Measurements from ENCODE around the gene TMCO1. TPM values are rescaled to one million over a fixed set of nuclear protein-coding genes. Genes with fewer than 3 reads are reported as not detected.

TMCO1 gene
- total RNA-seq, 2 experiments from 2014 or later, result 73.2 to 76.7 TPM

DNA sequence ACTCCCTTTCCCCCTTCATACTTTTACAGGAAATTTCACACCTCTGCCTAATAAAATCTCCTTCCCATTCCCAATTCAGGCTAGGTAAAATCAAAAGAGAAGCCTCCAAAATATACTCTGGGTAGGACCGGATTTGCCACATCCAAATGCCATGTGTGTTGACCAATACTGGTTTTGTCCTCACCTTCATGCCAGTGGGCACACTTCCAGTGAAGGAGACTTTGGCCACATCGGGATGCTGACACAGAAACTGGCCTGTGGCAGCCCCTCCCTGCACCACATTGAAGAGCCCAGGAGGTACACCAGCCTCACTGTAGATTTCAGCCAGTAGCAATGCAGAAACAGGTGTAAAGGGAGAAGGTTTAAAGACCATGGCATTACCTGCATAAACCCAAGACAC is 88.4 kb downstream of the TMCO1 start:
- Mint-ChIP-seq H3K36me3 (peaks cover 57% of the 10 kb centered on the region), H3K4me1 (ENCODE audit: low read depth) (peaks cover 27% of the 10 kb centered on the region), H3K27me3 (no peaks in the 10 kb centered on the region), H3K4me3 (no peak overlapping the region), H3K9me3 (no peaks in the 10 kb centered on the region), H3K27ac (no peak overlapping the region)
- CTCF ChIA-PET, result interaction anchor here (1.6 kb wide), 1 partner anchor 17 kb away, joined by 5 read pairs; no protein-coding TSS in a partner anchor
- intact Hi-C loops (cut with micrococcal nuclease), result no loop called here
- no peak for DNase-seq
- POLR2A ChIA-PET, result no interaction called here

DNA sequence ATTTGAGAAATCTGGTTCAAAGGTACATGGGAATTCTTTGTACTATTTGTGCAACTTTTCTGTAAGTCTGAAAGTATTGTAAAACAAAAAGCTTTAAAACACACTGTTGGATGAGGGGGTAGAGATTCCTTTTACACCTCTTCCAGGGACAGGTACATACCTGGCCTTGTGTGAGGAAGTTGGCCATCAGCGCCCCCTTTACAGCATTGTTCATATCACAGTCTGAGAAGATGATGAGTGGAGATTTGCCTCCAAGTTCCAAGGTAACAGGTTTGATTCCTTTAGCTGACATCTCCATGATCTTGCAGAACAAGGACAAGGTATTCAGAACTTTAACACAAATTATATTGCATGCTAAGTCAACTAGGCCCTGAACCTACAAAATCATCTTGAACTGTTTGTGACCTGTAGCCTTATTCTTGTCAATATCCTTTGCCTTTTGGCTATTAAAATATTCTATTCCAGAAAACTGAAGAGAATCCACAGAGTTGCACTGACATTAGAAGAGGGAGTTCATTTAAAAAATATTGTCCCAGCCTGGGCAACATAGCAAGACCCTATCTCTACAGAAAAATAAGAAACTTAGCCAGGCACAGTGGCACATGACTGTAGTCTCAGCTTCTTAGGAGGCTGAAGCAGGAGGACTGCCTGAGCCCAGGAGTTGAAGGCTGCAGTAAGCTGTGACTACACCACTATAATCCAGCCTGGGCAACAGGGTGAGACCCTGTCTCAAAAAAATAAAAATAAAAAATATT is 89.2 kb downstream of the TMCO1 start:
- Mint-ChIP-seq H3K36me3 (peaks cover 58% of the 10 kb centered on the region), H3K4me1 (ENCODE audit: low read depth) (peaks cover 20% of the 10 kb centered on the region), H3K9me3 (no peaks in the 10 kb centered on the region), H3K27ac (peak overlapping the region; percentile 9), H3K27me3 (no peaks in the 10 kb centered on the region), H3K4me3 (no peak overlapping the region)
- ChIA-PET POLR2A (no interaction called here), CTCF (interaction anchor here (1.6 kb wide), 1 partner anchor 18 kb away, joined by 5 read pairs; no protein-coding TSS in a partner anchor)
- intact Hi-C loops (cut with micrococcal nuclease), result loop anchor here (1.0 kb wide), 1 partner anchor 8 kb away; no protein-coding TSS in a partner anchor
- no peak for DNase-seq

DNA sequence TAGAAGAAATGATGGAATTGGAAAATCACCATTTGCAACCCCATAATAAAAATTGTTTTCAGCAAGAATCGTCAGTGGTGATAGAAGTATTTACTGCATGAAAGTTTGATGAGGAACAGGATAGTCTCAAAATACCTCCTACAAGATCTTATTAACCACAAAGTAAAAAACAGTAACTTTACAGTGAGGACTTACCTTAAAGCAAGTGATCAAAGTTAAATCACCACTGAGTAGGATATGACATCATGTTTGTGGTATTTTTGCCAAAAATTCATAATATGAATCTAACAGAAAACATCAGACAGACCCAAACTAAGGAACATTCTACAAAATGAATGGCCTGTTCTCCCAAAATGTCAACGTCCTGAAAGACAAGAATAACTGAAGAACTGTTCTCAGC is 90.2 kb downstream of the TMCO1 start:
- Mint-ChIP-seq H3K27ac (peak overlapping the region; percentile 68), H3K36me3 (peaks cover 58% of the 10 kb centered on the region), H3K4me3 (no peak overlapping the region), H3K9me3 (no peaks in the 10 kb centered on the region), H3K27me3 (no peaks in the 10 kb centered on the region), H3K4me1 (ENCODE audit: low read depth) (peaks cover 16% of the 10 kb centered on the region)
- ChIA-PET CTCF (interaction anchor here (1.6 kb wide), 1 partner anchor 19 kb away, joined by 5 read pairs; no protein-coding TSS in a partner anchor), POLR2A (no interaction called here)
- intact Hi-C loops (cut with micrococcal nuclease), result no loop called here
- no peak for DNase-seq

Other genes with a start within 250 kb of the TMCO1 start
- not detected for gene LRRC52, start 224.9 kb downstream of the TMCO1 start, total RNA-seq
- 10 to 100 TPM; 53.3 to 56.6 TPM for gene MGST3, start 137.6 kb downstream of the TMCO1 start, total RNA-seq
- 10 to 100 TPM; 34.1 to 43.2 TPM for gene ALDH9A1, start 70.3 kb downstream of the TMCO1 start, total RNA-seq
- 10 to 100 TPM; 60.1 to 61.8 TPM for gene UCK2, start 58.7 kb upstream of the TMCO1 start, total RNA-seq

Data from activated CD4-positive, alpha-beta memory T cell treated with anti-CD3 and anti-CD28 coated beads for 36 hours (primary cell).